ENCODE results near the gene EIF4G3. TPM values are rescaled to one million over a fixed set of nuclear protein-coding genes. Genes with fewer than 3 reads are reported as not detected.
"Not testable (repeated sequence)": the region's sequence is repeated elsewhere in the genome, so short reads cannot be mapped to it uniquely, and the experiment has no call there.

Gene EIF4G3
- total RNA-seq, 1 donor from 2014 or later = 39.3 TPM

GRCh38 chr1:21095976-21096375, 80.7 kb downstream of the EIF4G3 start:
- DNase-seq (ENCODE audit: extremely low spot score in 2 of 2) = no peak
- Histone ChIP-seq H3K36me3 (no peaks in the 10 kb centered on the region), H3K27me3 (no peaks in the 10 kb centered on the region), H3K9me3 (no peaks in the 10 kb centered on the region), H3K4me1 (no peaks in the 10 kb centered on the region), H3K27ac (no peak overlapping the region), H3K4me3 (no peak overlapping the region)
- no peak for TF ChIP-seq POLR2A (IDR thresholded peaks at IDR 0.05)
- no peak for TF ChIP-seq POLR2AphosphoS5 (IDR thresholded peaks at IDR 0.05; ENCODE audit: insufficient read depth in 1 of 2, low read depth in 1 of 2)
- no peak for TF ChIP-seq CTCF (IDR thresholded peaks at IDR 0.05)
- intact Hi-C loops (cut with DNase I) = no loop called here

GRCh38 chr1:21094282-21094681, 82.4 kb downstream of the EIF4G3 start:
- H3K27ac ChIP-seq; DNase-seq (ENCODE audit: extremely low spot score in 2 of 2); intact Hi-C loops (cut with DNase I); H3K9me3 ChIP-seq; H3K4me3 ChIP-seq; H3K27me3 ChIP-seq; H3K36me3 ChIP-seq: not testable (repeated sequence)
- peaks cover 10% of the 10 kb centered on the region for H3K4me1 ChIP-seq

- peaks cover 12% of the 10 kb centered on the region for H3K4me1 ChIP-seq
- H3K9me3 ChIP-seq; DNase-seq (ENCODE audit: extremely low spot score in 2 of 2); H3K27ac ChIP-seq; H3K27me3 ChIP-seq; H3K36me3 ChIP-seq; H3K4me3 ChIP-seq; intact Hi-C loops (cut with DNase I): not testable (repeated sequence)
Observed at GRCh38 chr1:21093271-21093958, 83.3 kb downstream of the EIF4G3 start.

- H3K27me3 ChIP-seq; intact Hi-C loops (cut with DNase I); H3K36me3 ChIP-seq; H3K27ac ChIP-seq; DNase-seq (ENCODE audit: extremely low spot score in 2 of 2); H3K4me3 ChIP-seq; H3K9me3 ChIP-seq: not testable (repeated sequence)
- H3K4me1 ChIP-seq = peaks cover 12% of the 10 kb centered on the region
Observed at GRCh38 chr1:21092545-21092944, 84.2 kb downstream of the EIF4G3 start.

- H3K4me3 ChIP-seq; DNase-seq (ENCODE audit: extremely low spot score in 2 of 2); H3K27me3 ChIP-seq; H3K9me3 ChIP-seq; H3K36me3 ChIP-seq; intact Hi-C loops (cut with DNase I); H3K27ac ChIP-seq: not testable (repeated sequence)
- H3K4me1 ChIP-seq = peaks cover 12% of the 10 kb centered on the region
Observed at GRCh38 chr1:21091053-21091690, 85.5 kb downstream of the EIF4G3 start.

- no peaks in the 10 kb centered on the region for H3K27me3 ChIP-seq
- no peak overlapping the region for H3K4me3 ChIP-seq
- H3K36me3 ChIP-seq = no peaks in the 10 kb centered on the region
- TF ChIP-seq CTCF (IDR thresholded peaks at IDR 0.05) = no peak
- H3K9me3 ChIP-seq = no peaks in the 10 kb centered on the region
- intact Hi-C loops (cut with DNase I) = no loop called here
- H3K4me1 ChIP-seq = peaks cover 12% of the 10 kb centered on the region
- DNase-seq (ENCODE audit: extremely low spot score in 2 of 2) = no peak
- no peak overlapping the region for H3K27ac ChIP-seq
Observed at GRCh38 chr1:21090463-21090862, 86.2 kb downstream of the EIF4G3 start.

GRCh38 chr1:21089731-21090130, 87.0 kb downstream of the EIF4G3 start:
- no peak overlapping the region for H3K27ac ChIP-seq
- intact Hi-C loops (cut with DNase I) = no loop called here
- no peak for DNase-seq (ENCODE audit: extremely low spot score in 2 of 2)

More at GRCh38 chr1:21089731-21090130, 87.0 kb downstream of the EIF4G3 start:
- TF ChIP-seq POLR2AphosphoS5 (IDR thresholded peaks at IDR 0.05; ENCODE audit: insufficient read depth in 1 of 2, low read depth in 1 of 2) (no peak), POLR2A (IDR thresholded peaks at IDR 0.05) (no peak), CTCF (IDR thresholded peaks at IDR 0.05) (no peak)
- Histone ChIP-seq H3K36me3 (no peaks in the 10 kb centered on the region), H3K9me3 (no peaks in the 10 kb centered on the region), H3K4me3 (no peak overlapping the region), H3K27me3 (no peaks in the 10 kb centered on the region), H3K4me1 (peaks cover 12% of the 10 kb centered on the region)
